AG09309 (cell line): ENCODE data around the gene ARHGEF39.
A peak's percentile ranks its signal among the peaks of the same experiment; 100 is the strongest.

ENCODE experiments used
- DNase-seq: peaks from one replicate; pipeline ENCODE4 v3.0.0-alpha.2; 2010; ENCODE audit warnings: low read depth
- H3K4me3 ChIP-seq: 2 replicates; pipeline ENCODE4 v1.5.1; 2011; ENCODE audit warnings: mild to moderate bottlenecking, low read depth, low read length, moderate library complexity; ENCODE audit not compliant: control insufficient read depth
- CTCF ChIP-seq: IDR thresholded peaks from 2 replicates; pipeline ENCODE4 v1.5.1; 2011; ENCODE audit warnings: mild to moderate bottlenecking, low read depth, low read length, inconsistent platforms; ENCODE audit not compliant: insufficient read depth, control insufficient read depth; ENCODE audit errors: missing control alignments

The ARHGEF39 gene

GRCh38 chr9:35660966-35661415 is 4.0 kb downstream of the ARHGEF39 start:
- DNase-seq = no peak
- peak; percentile 56 for TF ChIP-seq CTCF
- H3K4me3 ChIP-seq = no peak overlapping the region

GRCh38 chr9:35659340-35659739 is 5.7 kb downstream of the ARHGEF39 start:
- no peak for DNase-seq
- TF ChIP-seq CTCF = no peak
- peak overlapping the region; percentile 67 for H3K4me3 ChIP-seq

GRCh38 chr9:35658968-35659220 is 6.1 kb downstream of the ARHGEF39 start:
- DNase-seq = no peak
- TF ChIP-seq CTCF = no peak
- H3K4me3 ChIP-seq = peak overlapping the region; percentile 67

DNA sequence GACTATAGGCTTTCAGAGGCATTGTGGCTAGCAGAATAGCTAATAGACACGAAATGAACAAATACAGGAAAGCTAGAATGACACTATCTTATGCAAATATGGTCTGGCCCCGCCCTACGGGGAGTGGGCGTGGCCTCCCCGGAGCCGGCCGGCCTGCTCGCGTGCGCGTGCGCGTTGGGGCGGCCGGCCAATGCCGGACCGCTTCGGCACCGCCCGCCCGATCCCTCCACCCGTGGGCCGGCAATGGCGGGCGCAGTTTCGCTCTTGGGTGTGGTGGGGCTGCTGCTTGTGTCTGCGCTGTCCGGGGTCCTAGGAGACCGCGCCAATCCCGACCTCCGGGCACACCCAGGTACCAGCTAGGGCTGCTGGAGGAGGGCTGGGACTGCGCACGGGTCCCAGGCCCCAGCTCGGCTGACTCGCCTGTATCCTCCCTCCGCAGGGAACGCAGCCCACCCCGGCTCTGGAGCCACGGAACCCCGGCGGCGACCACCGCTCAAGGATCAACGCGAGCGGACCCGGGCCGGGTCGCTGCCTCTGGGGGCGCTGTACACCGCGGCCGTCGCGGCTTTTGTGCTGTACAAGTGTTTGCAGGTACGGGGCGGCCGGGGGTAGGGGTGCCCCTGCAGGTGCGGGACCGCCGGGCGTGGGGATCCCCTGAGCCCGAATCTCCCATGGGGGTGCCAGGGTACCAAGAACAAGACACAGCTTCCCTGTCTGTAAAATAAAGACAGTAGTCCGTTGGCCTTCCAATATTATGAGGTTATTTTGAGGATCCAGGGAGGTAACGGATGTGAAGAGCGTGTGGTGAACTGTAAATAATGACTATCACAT is 6.6 kb downstream of the ARHGEF39 start, which contains the start of gene CCDC107:
Gene CCDC107, plus strand, starts transcription at position 156 of the 831 bp plus-strand sequence. Its CDS starts 88 bp downstream, at position 244.
- DNase-seq = no peak
- TF ChIP-seq CTCF = peak; percentile 58
- peak within 1 kb of the TSS; percentile 67 for H3K4me3 ChIP-seq

DNA sequence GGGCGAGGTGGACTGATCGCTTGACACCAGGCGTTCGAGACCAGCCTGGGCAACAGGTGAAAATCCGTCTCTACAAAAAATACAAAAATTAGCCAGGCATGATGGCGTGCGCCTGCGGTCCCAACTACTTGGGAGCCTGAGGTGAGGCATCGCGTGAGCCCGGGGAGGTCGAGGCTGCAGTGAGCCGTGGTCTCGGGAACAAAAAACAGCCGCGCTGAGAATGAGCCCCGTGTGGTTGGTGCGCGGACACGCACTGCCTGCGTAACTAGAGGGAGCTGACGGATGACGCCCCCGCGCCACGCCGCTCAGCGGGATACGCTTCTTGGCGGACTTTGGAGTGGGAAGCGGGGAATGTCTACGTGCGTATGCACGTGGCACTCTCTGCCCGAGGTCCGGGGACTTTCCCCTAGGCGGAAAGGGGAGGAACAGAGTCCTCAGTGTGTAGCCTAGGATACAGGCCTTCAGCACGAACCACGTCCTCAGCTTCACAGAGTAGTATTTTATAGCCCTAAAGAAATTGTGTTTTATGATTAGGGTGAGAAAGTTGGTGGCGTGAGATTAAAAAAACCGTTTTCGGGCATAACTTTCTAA is 7.4 kb downstream of the ARHGEF39 start, which contains the start of gene RMRP:
Gene RMRP, minus strand, starts transcription at position 474 of the 591 bp plus-strand sequence.
- peak; percentile 99 for DNase-seq
- peak within 1 kb of the TSS; percentile 67 for H3K4me3 ChIP-seq

More for the DNA sequence above, 7.4 kb downstream of the ARHGEF39 start, which contains the start of gene RMRP:
- peak; percentile 15 for TF ChIP-seq CTCF
